Glutamatergic neuron (in vitro differentiated cells): ENCODE measurements around the gene BTNL2. TPM values are rescaled to one million over a fixed set of nuclear protein-coding genes. Genes with fewer than 3 reads are reported as not detected.
"Not testable (repeated sequence)": the region's sequence is repeated elsewhere in the genome, so short reads cannot be mapped to it uniquely, and the experiment has no call there.

Experiments
- DNase-seq: peaks from one replicate; pipeline ENCODE4 v3.0.0; 2022
- H3K27ac Mint-ChIP-seq: one replicate; pipeline ENCODE4 v1.8.0; 2020; ENCODE audit warnings: mild to moderate bottlenecking, mixed read lengths, inconsistent platforms; ENCODE audit not compliant: unreplicated experiment
- H3K27me3 Mint-ChIP-seq: one replicate; pipeline ENCODE4 v1.8.0; 2020; ENCODE audit warnings: mild to moderate bottlenecking, moderate library complexity, mixed read lengths, inconsistent platforms; ENCODE audit not compliant: unreplicated experiment
- H3K36me3 Mint-ChIP-seq: one replicate; pipeline ENCODE4 v1.8.0; 2020; ENCODE audit warnings: mild to moderate bottlenecking, mixed read lengths, inconsistent platforms; ENCODE audit not compliant: unreplicated experiment
- H3K4me1 Mint-ChIP-seq: one replicate; pipeline ENCODE4 v1.8.0; 2020; ENCODE audit warnings: mild to moderate bottlenecking, low read depth, mixed read lengths, inconsistent platforms; ENCODE audit not compliant: unreplicated experiment
- H3K4me3 Mint-ChIP-seq: one replicate; pipeline ENCODE4 v1.8.0; 2020; ENCODE audit warnings: mild to moderate bottlenecking, mixed read lengths, inconsistent platforms; ENCODE audit not compliant: unreplicated experiment
- H3K9me3 Mint-ChIP-seq: one replicate; pipeline ENCODE4 v1.8.0; 2020; ENCODE audit warnings: mild to moderate bottlenecking, moderate library complexity, mixed read lengths, inconsistent platforms; ENCODE audit not compliant: unreplicated experiment
- total RNA-seq: library from RNA; stranded (reverse); fragmentation: NEBNext Ultra II Directional; extraction: Animal tissue kit (Norgen Biotek cat#: 25700); gene quantifications from one replicate; pipeline ENCODE4 v1.2.1, GENCODE V29; 2021; ENCODE audit not compliant: unreplicated experiment
- TF ChIP-seq, protein P1 (sequence below): fragments of 200-600 bp; sonication (generic); IDR thresholded peaks from one replicate; pipeline ENCODE4 v1.5.0; 2021; ENCODE audit not compliant: partially characterized antibody, unreplicated experiment

BTNL2 gene
- total RNA-seq, 1 donor from 2014 or later = not detected

DNA sequence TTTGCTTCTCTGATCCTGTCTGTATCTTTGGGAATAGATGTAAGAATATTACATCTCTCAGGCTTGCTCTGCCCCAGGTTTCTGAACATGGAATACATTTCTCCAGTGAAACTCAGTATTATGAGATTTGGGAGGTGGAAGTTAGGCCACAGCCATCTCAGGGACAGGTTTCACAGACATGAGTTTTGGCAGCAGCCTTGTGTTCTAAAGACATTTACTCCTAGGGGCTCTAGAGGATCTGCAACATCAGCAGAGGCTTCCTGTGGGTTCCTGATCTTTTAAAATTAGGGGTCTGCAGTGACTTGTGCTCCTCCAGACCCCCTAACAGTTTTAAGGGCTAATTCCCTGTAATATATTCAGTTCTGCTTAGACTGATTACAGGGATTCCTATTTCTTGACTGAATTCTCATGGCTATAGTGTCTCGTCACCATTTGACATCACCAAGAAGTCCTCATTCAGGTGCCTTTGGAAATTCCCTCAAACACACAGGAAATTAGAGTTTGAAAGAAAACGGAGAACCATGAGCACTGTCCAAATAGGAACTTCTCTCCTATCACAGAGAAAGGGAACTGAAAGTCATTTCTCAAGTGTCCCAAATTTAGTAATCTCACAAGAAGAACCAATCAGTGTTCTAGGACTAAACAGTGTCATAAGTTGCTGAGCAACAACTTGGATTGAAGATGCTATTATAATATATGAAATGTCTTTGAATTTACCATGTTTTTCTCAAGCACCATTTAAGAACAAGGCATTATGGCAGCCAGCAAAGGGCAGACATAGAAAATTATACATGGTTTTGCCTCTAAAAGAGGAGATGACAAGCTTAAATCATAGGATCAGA is 30.2 kb upstream of the BTNL2 start:
- TF ChIP-seq, protein P1, sequence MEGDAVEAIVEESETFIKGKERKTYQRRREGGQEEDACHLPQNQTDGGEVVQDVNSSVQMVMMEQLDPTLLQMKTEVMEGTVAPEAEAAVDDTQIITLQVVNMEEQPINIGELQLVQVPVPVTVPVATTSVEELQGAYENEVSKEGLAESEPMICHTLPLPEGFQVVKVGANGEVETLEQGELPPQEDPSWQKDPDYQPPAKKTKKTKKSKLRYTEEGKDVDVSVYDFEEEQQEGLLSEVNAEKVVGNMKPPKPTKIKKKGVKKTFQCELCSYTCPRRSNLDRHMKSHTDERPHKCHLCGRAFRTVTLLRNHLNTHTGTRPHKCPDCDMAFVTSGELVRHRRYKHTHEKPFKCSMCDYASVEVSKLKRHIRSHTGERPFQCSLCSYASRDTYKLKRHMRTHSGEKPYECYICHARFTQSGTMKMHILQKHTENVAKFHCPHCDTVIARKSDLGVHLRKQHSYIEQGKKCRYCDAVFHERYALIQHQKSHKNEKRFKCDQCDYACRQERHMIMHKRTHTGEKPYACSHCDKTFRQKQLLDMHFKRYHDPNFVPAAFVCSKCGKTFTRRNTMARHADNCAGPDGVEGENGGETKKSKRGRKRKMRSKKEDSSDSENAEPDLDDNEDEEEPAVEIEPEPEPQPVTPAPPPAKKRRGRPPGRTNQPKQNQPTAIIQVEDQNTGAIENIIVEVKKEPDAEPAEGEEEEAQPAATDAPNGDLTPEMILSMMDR = no peak
- Mint-ChIP-seq H3K36me3 (no peaks in the 10 kb centered on the region), H3K27me3 (no peaks in the 10 kb centered on the region), H3K27ac (no peak overlapping the region), H3K9me3 (no peaks in the 10 kb centered on the region), H3K4me1 (no peaks in the 10 kb centered on the region), H3K4me3 (no peak overlapping the region)
- no peak for DNase-seq

GRCh38 chr6:32436186-32436585 is 29.2 kb upstream of the BTNL2 start:
- no peak overlapping the region for H3K27ac Mint-ChIP-seq
- no peak overlapping the region for H3K4me3 Mint-ChIP-seq
- H3K4me1 Mint-ChIP-seq = no peaks in the 10 kb centered on the region
- H3K36me3 Mint-ChIP-seq = no peaks in the 10 kb centered on the region
- TF ChIP-seq, protein P1 = no peak
- DNase-seq = no peak
- H3K27me3 Mint-ChIP-seq = no peaks in the 10 kb centered on the region
- H3K9me3 Mint-ChIP-seq = no peaks in the 10 kb centered on the region

DNA sequence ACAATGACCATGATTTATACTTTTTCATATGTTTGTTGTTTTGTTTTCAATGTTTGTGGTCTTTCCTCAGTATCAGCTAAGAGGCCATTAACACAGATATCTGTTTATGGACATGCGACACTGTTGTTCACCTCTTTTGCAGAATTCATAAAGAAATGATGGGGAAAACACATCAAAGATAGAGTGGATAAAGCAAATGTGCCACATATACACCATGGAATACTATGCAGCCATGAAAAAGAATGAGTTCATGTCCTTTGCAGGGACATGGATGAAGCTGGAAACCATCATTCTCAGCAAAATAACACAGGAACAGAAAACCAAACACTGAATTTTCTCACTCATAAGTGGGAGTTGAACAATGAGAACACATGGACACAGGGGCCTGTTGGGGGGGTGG is 27.0 kb upstream of the BTNL2 start:
- H3K4me3 Mint-ChIP-seq, DNase-seq, H3K27me3 Mint-ChIP-seq, H3K4me1 Mint-ChIP-seq, H3K9me3 Mint-ChIP-seq, H3K27ac Mint-ChIP-seq, H3K36me3 Mint-ChIP-seq: not testable (repeated sequence)

- no peak for DNase-seq
- no peaks in the 10 kb centered on the region for H3K4me1 Mint-ChIP-seq
- no peak overlapping the region for H3K27ac Mint-ChIP-seq
- H3K36me3 Mint-ChIP-seq = no peaks in the 10 kb centered on the region
- TF ChIP-seq, protein P1 = peak; percentile 71
- H3K9me3 Mint-ChIP-seq = no peaks in the 10 kb centered on the region
- no peak overlapping the region for H3K4me3 Mint-ChIP-seq
- H3K27me3 Mint-ChIP-seq = no peaks in the 10 kb centered on the region
Measured at GRCh38 chr6:32432050-32432450, 25.1 kb upstream of the BTNL2 start.

DNA sequence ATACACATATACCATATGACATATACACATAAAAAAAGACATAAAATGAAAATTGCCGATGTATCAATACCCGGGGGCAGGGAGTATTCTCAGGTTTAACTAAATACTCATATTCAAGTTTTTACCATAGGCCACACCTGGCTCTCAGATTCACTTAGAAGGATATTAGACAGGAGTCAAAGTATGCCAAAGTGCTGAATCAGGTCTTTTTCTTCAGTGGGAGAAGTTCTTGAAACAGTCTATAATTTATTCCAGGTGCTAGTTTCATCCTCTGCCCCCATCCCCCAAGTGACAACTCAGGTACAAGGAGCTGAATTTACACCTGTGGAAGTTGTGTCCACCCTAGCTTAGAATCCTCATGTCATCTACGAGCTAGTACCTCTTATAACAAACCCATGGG is 24.2 kb upstream of the BTNL2 start:
- DNase-seq = no peak
- TF ChIP-seq, protein P1 = no peak
- H3K4me3 Mint-ChIP-seq = no peak overlapping the region
- no peaks in the 10 kb centered on the region for H3K27me3 Mint-ChIP-seq
- no peak overlapping the region for H3K27ac Mint-ChIP-seq
- no peaks in the 10 kb centered on the region for H3K36me3 Mint-ChIP-seq
- H3K4me1 Mint-ChIP-seq = no peaks in the 10 kb centered on the region
- H3K9me3 Mint-ChIP-seq = no peaks in the 10 kb centered on the region
